GM12865 (cell line): Measurements from ENCODE around the gene HIVEP1.
"Not testable (repeated sequence)": the region's sequence is repeated elsewhere in the genome, so short reads cannot be mapped to it uniquely, and the experiment has no call there.

ENCODE experiments used
- DNase-seq: peaks from one replicate; pipeline ENCODE4 v3.0.0; 2010; ENCODE audit warnings: low read depth
- H3K4me3 ChIP-seq: 2 replicates; pipeline ENCODE4 v1.5.1; 2011; ENCODE audit warnings: mild to moderate bottlenecking, low read depth, low read length, control low read depth
- TF ChIP-seq, protein P1 (sequence below): IDR thresholded peaks from 2 replicates; pipeline ENCODE4 v1.5.1; 2011; ENCODE audit warnings: low read length, control low read depth, low read depth, inconsistent platforms; ENCODE audit not compliant: insufficient read depth; ENCODE audit errors: missing control alignments

The HIVEP1 gene

DNA sequence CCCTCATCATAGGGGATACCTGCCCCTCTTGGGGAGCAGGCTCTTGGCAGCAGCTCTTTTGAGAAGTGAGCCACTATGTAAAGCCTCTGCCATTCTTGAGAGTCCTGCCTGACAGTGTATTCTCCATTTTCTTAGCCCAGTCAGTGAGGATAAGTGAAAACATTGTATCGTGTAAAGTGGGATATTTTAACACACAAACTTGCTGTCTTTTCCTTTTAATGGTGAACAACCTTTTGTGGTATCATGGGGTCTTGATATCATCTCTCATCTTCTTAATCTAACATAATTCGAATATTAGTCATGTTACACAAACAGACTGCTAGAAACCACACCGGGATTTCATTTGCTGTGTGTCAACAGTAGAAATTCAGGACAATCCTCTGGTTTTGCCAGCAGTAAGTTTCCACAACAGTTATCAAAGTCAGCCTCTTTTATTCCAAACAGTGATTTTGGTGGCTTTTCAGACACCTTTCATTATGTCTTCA lies 136.2 kb downstream of the HIVEP1 start:
- no peak for DNase-seq
- TF ChIP-seq, protein P1, sequence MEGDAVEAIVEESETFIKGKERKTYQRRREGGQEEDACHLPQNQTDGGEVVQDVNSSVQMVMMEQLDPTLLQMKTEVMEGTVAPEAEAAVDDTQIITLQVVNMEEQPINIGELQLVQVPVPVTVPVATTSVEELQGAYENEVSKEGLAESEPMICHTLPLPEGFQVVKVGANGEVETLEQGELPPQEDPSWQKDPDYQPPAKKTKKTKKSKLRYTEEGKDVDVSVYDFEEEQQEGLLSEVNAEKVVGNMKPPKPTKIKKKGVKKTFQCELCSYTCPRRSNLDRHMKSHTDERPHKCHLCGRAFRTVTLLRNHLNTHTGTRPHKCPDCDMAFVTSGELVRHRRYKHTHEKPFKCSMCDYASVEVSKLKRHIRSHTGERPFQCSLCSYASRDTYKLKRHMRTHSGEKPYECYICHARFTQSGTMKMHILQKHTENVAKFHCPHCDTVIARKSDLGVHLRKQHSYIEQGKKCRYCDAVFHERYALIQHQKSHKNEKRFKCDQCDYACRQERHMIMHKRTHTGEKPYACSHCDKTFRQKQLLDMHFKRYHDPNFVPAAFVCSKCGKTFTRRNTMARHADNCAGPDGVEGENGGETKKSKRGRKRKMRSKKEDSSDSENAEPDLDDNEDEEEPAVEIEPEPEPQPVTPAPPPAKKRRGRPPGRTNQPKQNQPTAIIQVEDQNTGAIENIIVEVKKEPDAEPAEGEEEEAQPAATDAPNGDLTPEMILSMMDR = no peak

DNA sequence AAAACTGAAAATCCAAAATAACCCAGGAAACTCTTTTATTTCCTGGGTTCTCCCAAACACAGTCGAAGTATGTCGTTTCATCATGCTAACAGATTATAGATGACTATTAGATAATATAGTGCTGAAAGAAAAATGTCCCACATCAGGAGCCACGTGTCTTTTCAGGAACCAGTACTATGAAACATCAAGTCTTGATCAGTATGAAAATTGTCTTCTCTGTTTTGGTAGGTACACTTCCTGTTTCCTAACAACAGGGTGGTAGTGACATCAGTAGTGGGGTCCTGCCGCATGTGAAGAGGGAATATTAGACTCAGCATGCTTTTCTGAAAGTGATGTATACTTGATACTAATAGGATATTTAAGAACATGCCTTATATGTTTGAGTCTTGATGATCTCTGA lies 136.7 kb downstream of the HIVEP1 start:
- no peak for DNase-seq
- H3K4me3 ChIP-seq = no peak overlapping the region
- TF ChIP-seq, protein P1 = no peak

More for the DNA sequence above, 136.2 kb downstream of the HIVEP1 start:
- H3K4me3 ChIP-seq = no peak overlapping the region

DNA sequence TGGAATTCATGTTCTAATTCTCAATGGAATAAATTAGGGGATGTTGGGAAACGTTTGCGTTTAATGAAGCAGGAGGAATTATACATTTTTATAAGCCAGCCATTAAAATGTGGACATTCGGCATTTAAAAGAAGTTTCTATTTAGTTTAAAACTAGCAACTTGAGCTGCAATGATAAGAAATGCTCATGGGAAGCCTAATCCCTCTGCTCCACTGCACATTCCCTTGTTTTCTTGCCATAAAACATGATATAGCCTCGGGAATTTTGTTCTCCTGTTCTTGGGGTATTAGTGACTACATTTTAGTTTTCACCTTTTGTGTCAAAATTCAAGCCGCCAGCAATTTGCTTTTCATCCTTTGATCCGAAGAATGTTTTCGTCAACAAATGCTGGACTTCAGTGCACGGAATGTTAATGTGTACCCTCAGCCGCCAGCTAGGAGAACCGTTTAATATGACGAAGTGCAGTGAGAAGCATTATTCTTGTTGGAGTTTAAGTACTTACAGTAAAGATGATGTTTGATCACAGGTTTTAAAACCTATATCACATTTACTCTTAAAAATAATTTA lies 137.9 kb downstream of the HIVEP1 start:
- H3K4me3 ChIP-seq = no peak overlapping the region
- DNase-seq = no peak
- TF ChIP-seq, protein P1 = no peak

DNA sequence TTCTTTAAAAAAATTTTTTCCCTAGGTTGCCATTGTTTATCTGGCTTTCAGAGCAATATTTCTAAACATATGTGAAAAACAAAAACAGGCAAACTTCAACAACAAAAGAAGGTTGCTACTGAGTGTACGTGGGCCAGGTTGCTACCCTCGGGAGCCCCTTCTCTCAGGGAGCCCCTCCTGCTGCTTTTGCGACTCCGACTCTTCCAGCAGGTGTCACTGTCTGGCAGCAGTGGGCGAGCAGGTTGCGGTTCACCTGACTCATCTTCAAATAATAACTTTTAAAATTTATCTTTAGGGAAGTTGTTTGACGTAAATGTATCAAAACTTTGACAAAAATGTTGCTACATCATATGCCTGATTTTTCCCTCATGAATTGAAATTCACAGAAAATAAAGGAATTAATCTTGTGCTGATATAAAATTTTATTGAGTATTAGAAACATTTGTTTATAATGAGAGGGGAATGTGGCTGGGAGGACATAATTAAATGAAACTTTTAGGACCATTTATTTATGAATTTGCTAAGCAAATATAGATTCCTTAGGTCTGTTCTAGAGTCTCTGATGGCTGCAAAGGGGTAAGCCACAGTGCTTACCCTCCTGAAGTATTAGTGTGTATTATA lies 138.8 kb downstream of the HIVEP1 start:
- H3K4me3 ChIP-seq = no peak overlapping the region
- DNase-seq = peak; percentile 49
- TF ChIP-seq, protein P1 = peak; percentile 38

DNA sequence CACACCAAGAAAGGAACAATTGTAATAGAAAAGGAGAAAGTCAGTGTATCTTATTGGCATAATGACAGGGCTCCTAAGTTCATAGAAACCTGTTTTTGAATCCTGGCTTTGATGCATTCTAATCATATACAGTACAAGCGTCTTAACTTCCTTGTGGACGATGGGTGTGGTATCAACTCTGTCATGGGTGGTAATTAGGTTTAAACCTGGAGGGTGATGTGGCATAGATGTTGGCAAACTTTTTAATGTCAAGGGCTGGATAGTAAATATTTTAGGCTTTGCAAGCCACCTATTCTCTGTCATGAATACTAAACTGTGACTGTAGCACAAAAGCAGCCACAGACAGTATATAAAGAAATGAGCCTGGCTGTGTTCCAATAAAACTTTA lies 139.3 kb downstream of the HIVEP1 start:
- TF ChIP-seq, protein P1 = no peak
- DNase-seq = no peak
- H3K4me3 ChIP-seq = no peak overlapping the region

DNA sequence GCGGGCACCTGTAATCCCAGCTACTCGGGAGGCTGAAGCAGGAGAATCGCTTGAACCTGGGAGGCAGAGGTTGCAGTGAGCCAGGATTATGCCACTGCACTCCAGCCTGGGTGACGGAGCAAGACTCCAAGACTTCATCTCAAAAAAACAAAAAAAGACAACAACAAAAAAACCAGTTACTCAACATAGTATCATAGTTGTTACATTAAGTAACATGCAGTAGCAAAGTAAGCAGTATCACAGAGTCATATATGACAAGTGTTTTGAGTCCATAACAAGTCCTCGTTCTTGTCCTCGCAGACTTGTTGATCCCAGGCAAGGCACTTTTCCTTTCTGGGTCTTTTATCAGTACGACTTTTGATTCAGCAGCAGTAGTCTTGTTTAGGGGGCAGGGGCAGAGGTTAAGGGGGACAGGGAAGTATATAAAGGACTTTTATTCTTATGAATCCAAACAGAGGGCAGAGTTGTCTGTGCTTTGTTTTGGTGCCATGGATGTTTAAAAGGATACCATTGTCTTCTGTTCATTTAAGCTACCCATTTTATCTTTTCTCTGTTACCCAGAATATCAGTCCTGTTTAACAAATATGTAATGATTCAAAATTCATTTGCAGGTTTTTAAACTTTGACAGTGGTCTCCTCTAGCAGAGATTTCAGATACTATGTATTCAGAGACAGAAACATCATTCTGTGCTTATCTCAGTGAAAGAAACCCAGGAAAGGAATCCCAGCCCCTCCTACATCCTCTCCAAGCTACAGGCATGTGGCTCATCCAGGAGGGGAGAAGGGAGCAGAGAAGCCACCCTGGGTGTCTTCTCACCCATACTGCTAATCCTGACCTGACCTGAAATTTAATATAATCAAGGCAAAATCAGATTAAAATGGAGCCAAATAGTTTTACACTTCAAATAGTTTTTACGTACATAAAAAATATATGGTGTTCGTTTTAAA lies 140.2 kb downstream of the HIVEP1 start:
- no peak overlapping the region for H3K4me3 ChIP-seq
- TF ChIP-seq, protein P1 = no peak
- no peak for DNase-seq

DNA sequence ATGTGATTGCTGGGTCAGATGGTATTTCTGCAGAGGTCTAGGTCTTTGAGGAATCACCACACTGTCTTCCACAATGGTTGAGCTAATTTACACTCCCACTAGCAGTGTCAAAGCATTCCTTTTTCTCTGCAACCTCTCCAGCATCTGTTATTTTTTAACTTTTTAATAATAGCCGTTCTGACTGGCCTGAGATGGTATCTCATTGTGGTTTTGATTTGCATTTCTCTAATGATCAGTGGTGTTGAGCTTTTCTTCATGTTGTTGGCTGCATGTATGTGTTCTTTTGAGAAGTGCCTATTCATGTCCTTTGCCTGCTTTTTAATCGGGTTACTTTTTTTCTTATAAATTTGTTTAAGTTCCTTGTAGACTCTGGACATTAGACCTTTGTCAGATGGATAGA lies 143.7 kb downstream of the HIVEP1 start:
- H3K4me3 ChIP-seq, DNase-seq: not testable (repeated sequence)
